HFF-Myc (cell line): Measurements from ENCODE around the gene CDKAL1.

Source experiments
- DNase-seq: peaks from one replicate; pipeline ENCODE4 v3.0.0-alpha.2; 2011; ENCODE audit warnings: low read depth; ENCODE audit errors: extremely low read depth
- H3K4me3 ChIP-seq: replicated peaks from 2 replicates; pipeline ENCODE4 v1.5.1; 2011; ENCODE audit warnings: low read depth, mild to moderate bottlenecking, control low read depth, low read length
- CTCF ChIP-seq: IDR thresholded peaks from 2 replicates; pipeline ENCODE4 v1.5.1; 2012; ENCODE audit warnings: mild to moderate bottlenecking, low read depth, low read length, control low read depth; ENCODE audit errors: missing control alignments

Gene CDKAL1

GRCh38 chr6:20800229-20800628, 266.0 kb downstream of the CDKAL1 start:
- DNase-seq: no peak

DNA sequence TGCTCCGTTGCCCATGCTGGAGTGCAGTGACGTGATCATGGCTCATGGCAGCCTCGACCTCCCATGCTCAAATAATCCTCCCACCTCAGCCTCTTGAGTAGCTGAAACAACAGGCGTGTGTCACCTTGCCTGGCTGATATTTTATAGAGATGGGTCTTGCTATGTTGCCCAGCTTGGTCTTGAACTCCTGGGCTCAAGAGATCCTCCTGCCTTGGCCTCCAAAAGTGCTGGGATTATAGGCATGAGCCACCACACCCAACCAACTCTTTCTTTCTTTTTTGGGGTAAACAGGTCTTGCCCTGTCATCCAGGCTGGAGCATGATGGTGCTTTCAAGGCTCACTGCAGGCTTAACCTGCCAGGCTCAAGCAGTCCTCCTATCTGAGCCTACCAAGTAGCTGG, 266.4 kb downstream of the CDKAL1 start:
- TF ChIP-seq CTCF: no peak
- no peak for DNase-seq
- no peak overlapping the region for H3K4me3 ChIP-seq

More at GRCh38 chr6:20800229-20800628, 266.0 kb downstream of the CDKAL1 start:
- no peak for TF ChIP-seq CTCF
- no peak overlapping the region for H3K4me3 ChIP-seq

- H3K4me3 ChIP-seq: no peak overlapping the region
- no peak for DNase-seq
- no peak for TF ChIP-seq CTCF
These were observed 267.3 kb downstream of the CDKAL1 start for GRCh38 chr6:20801595-20801994.

DNA sequence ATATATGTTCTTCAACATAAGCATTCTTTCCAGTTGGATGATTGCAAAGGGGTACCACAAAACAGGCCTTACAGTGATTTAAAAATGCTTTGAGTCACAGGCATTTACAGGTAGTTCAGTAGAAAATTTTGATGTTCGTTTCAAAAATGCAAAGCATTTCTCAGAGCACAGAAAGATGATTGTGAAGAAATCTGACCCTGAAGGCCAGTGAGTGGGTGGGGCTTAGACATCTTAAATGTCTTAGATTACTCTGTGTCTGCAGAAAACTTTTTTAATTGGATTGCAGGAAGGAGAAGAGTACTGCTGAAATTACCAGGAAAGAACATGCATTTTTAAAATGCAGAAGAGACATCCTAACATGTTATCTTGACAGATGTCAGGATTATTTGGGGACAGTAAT, 268.3 kb downstream of the CDKAL1 start:
- no peak for DNase-seq
- no peak overlapping the region for H3K4me3 ChIP-seq
- TF ChIP-seq CTCF: no peak

DNA sequence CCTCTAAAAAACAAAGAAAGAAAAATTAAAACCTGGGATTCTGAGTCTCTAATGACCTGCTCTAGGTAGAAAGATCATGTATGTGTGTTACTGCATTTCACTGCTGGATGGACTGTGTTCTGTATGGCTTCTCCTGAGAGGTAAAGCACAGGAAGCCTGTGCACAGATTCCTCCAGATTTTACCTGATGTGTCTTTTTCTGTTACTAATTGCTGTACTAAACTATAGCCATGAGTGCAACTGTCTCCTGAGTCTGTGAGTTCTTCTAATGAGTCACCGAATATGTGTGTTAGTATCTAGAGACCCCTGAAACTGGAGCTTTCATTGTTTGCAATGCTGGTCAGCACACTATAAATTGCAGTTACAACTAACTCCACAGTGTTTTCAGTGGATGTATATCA, 270.8 kb downstream of the CDKAL1 start:
- no peak for TF ChIP-seq CTCF
- no peak overlapping the region for H3K4me3 ChIP-seq
- DNase-seq: no peak

DNA sequence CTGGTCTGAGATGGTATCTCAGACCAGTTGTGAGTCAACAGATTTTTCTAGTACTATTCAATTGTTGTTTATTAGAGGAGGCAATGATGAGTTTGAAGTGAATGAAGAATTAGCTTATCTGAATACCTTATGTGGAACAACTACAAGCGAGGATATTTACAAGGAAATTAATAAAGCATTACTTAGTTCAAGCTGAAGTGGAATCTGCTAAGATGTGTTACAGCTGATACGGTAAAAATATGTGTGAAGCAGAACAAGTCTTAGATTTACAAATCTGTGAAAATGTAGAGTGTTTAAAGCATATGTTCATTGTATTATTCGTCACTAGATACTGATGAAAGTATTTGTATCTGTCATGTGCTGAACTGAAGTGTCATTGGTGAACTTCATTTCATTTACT, 272.4 kb downstream of the CDKAL1 start:
- no peak for DNase-seq
- no peak for TF ChIP-seq CTCF
- H3K4me3 ChIP-seq: no peak overlapping the region

- no peak for TF ChIP-seq CTCF
- no peak overlapping the region for H3K4me3 ChIP-seq
- no peak for DNase-seq
These were observed 274.2 kb downstream of the CDKAL1 start for GRCh38 chr6:20808439-20808838.
